GM08714 (cell line): ENCODE results near the gene RMI2.

Source experiments
- H3K4me3 ChIP-seq: fragments of 200-500 bp; sonication (Bioruptor generic); 2 replicates; pipeline ENCODE4 v1.5.1; 2014; ENCODE audit warnings: mild to moderate bottlenecking, low read length, inconsistent platforms
- ZNF274 ChIP-seq: IDR thresholded peaks from 2 replicates; pipeline ENCODE4 v1.6.1; 2012; ENCODE audit warnings: mild to moderate bottlenecking, low read depth, low read length

RMI2 gene

DNA sequence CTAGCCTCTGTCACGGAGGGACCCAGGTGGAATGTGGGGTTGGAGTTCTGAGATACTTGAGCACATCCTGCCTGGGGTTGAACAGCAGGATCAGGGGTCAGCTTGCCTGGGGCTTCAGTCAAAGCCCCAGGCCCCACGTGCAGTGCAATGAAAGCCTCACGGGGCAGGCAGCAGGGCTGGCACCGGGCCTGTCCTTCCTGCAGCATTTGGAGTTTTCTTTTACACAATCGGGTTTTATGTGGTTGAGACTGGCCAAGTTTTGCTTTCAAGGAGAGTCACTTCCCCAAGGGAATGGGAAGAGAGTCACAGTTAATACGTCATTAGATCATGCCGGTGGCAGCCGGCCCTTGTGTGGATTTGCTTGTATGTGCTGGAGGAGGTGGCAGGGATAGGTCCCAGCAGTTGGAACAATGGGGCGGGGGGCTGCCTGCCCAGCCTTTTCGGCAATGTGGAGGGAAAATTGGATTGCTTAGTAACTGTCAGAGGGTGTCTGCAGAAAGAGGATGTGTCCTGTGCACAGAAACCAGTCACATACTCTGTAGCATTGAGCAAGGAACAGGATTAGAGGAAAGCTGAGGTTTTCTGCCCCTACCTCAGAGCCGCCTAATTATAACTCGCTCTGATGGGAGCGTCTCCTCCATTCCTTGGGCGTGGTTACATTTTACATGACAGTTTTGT lies 4.5 kb downstream of the RMI2 start:
- no peak for TF ChIP-seq ZNF274
- H3K4me3 ChIP-seq: no peak overlapping the region

DNA sequence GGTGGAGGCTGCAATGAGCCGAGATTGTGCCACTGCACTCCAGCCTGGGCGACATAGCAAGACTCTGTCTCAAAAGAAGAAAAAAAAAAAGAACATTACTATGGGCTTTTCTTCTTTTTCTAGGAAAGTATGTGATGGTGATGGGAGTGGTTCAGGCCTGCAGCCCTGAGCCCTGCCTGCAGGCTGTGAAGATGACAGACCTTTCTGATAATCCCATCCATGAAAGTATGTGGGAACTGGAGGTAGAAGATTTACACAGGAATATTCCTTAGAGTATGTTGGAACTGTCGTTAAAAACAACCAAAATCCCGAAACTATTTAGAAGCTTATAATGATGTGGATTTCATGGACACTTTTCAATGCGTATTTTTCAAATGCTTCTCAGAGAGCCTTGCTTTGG lies 5.3 kb downstream of the RMI2 start:
- no peak for TF ChIP-seq ZNF274

DNA sequence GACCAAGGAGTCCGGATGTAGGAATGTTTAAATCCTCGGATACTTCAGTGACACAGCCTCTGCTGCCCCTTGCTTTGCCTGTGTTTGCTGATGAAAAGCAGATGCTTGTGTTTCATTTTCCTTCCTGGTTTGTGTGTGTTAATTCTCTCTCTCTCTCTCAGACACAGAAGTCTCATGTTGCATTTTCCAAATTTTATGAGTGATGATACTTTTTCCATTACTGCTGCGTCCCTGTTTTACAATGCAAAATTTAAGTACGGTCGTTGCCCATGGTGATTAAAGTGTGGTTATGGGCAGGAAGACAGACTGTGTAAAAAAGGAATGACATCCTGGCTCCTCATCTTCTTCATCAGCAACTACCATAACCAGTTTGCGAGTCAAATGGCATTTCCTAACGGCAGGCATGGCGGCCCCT lies 5.7 kb downstream of the RMI2 start:
- no peak overlapping the region for H3K4me3 ChIP-seq
- TF ChIP-seq ZNF274: no peak

More for the DNA sequence above, 5.3 kb downstream of the RMI2 start:
- no peak overlapping the region for H3K4me3 ChIP-seq

DNA sequence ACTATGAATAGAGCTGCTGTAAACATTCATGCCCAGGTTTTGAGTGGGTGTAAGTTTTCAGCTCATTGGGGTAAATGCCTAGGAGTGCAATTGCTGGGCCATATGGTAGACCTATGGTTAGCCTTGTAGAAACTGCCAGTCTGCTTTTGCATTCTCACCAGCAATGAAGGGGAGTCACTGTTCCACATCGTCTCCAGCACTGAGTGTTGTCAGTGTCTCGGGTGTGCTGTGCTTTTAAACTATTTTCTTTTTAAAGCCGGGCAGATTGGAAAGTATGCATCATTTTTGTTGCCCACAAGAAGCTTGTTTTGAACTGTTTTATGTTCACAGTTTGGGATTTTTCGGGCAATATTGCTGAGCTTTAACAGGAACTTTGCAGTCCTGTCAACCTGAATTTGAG lies 7.9 kb downstream of the RMI2 start:
- no peak overlapping the region for H3K4me3 ChIP-seq
- TF ChIP-seq ZNF274: no peak

GRCh38 chr16:11354407-11354732 lies 9.1 kb downstream of the RMI2 start:
- no peak for TF ChIP-seq ZNF274
- H3K4me3 ChIP-seq: no peak overlapping the region; the same call in 1 of the 2 replicates

GRCh38 chr16:11354733-11355574 lies 9.7 kb downstream of the RMI2 start:
- H3K4me3 ChIP-seq: peak overlapping the region; percentile 12; the same call in 1 of the 2 replicates
- TF ChIP-seq ZNF274: no peak

DNA sequence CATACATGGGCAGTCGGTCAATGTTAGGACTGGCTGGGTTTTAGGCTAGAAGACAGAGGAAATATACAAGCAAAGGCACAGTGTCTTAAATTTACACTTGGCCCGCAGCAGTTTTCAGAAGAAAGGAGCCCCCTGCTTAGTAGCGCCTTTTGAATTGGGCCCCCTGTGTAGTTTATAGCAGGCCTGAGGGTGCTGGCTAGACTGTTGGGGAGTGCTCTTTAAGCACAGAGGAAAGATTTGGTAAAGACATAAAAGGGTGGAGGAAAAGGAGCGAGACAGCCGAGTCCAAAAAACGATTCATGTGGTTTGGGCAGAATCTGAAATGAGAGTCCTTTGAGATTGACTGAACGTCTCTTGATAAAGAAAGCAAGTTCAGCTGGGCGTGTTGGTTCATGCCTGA lies 10.6 kb downstream of the RMI2 start:
- H3K4me3 ChIP-seq: no peak overlapping the region; the same call in 1 of the 2 replicates
- TF ChIP-seq ZNF274: no peak

DNA sequence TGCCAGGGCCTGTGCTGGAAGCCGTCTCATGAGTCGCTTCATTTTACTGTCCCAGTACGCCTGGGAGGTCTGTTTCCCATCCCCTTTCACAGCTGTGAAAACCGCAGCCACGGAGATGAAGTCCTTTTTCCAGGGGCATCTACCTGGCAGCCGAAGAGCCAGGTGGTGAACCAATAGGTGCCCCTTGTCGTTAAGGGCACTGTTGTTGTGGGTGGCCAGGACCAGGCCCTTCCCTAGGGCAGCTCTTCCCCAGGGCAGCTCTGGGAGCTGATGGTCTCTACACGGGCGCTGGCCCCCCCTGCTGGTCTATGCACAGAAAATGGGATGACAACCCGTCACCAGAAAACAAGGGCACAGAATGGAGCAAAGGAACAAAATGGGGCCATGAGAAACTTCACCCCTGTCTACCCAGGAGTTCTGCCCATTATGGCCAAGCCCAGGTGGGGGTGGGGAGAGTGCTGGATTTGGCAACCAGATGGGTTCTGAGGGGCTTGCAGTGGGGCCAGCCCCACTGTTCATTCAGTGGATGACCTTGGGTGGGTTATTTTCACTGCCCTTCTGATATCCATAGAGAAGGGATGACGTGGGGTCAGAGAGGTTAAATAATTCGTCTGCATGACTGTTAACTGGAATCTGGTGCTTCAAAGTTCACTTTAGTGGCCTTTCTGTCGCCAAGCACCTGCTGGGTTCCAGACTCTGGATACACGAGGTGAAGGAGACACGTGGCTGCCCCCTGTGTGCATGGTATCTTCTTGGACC lies 11.5 kb downstream of the RMI2 start:
- no peak for TF ChIP-seq ZNF274

DNA sequence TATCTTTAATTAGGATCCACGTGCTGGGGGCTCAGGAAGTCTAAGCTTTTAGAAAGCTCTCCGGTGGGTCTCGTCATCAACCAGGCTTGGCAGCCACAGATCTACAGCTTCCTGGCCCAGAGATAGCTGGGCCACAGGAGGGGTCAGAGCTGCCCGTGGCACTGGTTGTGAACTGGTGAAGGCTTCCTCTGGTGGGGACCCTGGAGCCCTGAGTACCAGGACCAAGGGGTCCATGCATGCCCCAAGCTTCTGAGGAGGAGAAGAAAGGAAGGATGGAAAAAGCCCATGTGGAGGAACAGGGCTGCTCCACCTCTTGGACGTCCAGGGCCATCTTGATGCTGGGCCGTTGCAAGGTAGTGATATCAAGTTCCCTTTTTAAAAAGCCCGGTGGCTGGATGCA lies 13.3 kb downstream of the RMI2 start:
- TF ChIP-seq ZNF274: no peak
- H3K4me3 ChIP-seq: no peak overlapping the region

More for the DNA sequence above, 11.5 kb downstream of the RMI2 start:
- no peak overlapping the region for H3K4me3 ChIP-seq

GRCh38 chr16:11359370-11359769 lies 14.1 kb downstream of the RMI2 start:
- no peak overlapping the region for H3K4me3 ChIP-seq
- no peak for TF ChIP-seq ZNF274

DNA sequence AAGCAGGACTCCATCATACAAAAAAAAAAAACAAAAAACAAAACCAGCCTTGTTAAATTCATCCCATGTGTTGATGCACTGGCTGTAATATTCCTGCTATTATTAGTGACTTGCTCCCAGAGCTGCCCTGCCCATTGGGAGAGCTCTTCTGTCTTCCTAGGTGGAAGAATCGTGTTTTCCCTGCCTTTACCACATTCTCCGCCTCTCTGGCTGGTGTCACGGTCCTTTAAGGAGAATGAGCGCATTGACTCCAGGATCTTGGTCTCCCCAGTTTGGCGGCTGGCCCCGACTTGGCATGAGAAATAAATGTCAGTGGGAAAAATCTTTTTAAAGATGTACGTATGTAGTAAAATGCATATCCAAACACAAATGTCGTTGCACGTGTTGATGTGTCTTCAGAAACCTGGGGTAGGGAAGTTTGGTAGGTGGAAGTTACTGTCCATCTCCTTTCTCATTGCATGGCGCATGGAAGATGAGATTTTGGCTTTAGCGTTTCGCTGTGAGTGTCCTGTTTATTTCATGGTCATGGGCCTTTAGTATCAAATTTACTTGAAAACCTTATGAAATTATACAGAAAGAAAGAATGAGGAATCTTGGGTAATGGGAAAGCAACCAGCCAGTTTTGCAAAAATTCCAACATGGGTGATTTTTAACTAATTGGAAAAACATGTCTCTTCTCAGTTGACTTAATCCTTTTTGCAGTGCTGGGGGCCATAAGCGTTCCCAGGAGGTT lies 15.5 kb downstream of the RMI2 start:
- H3K4me3 ChIP-seq: no peak overlapping the region
- no peak for TF ChIP-seq ZNF274

DNA sequence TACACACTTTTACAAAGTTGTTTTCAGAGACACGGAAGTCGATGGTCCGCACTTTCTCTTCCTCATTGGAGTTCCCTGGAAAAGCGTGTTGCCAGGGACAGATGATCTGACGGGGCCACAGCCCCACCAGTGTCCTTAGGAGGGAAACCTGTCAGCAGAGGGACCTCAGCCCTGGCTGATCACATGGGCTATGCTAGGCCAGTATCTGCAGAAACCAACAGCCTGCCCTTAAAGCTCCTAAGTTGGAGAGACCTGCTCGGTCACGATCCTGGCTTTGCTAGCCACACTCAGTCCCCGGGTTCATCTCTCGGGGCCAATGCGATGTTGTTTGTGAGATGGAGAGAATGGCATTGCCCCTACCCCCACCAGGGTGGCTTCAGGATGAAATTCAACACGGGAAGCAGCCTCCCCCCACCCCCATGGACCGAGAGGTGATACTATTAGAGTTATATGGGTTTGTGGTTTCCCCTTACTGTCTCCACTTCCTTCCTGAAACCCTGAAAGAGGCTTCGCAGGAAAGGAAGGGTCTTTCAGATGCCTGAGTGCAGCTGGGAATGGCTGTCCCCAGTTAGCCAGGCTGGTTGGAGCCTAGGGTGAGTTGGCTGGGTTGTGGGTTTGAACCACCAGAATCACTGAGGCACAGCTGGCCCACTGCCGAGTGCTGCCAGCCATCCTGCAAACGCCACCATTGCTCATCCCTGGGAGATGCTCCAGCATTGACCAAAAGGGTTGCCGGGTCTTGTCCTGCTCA lies 16.6 kb downstream of the RMI2 start:
- H3K4me3 ChIP-seq: peak overlapping the region; percentile 2; the same call in 1 of the 2 replicates
- no peak for TF ChIP-seq ZNF274

DNA sequence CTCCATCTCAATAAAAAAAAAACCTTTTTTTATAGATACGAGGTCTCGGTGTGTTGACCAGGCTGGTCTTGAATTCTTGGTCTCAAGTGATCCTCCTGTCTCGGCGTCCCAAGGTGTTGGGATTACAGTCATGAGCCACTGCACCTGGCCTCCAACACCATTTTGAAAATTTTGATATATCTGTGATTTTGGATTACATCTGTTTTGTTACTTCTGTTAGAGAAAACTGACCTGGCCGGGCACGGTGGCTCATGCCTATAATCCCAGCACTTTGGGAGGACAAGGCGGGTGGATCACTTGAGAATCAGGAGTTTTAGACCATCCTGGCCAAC lies 18.6 kb downstream of the RMI2 start:
- no peak for TF ChIP-seq ZNF274
- H3K4me3 ChIP-seq: no peak overlapping the region
